ENCODE data around the gene MEOX2. TPM values are rescaled to one million over a fixed set of nuclear protein-coding genes. Genes with fewer than 3 reads are reported as not detected.

The MEOX2 gene
- total RNA-seq, 1 donor from 2014 or later = 3.0 TPM

DNA sequence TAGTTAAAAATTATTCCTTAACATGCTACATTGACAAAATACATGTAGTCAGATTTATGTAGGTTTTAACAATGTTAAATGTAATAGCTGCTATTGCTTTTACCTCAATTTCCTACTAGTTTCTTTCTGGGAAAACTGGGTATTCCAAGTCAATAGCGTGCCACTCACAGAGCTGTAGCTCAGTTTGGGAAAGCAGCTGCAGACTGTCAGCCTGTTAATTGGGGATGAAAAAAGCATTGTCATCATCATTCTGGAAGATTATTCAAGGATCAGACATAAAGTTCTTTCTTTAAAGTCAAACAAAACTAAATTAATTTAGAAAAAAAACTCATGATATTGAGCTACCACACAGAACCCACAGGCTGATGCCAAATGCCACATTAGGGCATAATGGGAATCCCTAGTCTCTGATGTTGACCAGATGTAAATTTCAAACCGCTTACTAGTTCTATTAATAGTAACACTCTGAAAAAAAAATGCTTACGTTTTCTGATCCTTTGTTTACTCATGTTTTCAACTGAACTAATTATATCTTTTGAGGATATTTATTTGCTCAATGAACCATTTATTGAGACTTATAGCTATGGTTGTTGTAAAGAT lies 105.0 kb downstream of the MEOX2 start:
- Mint-ChIP-seq H3K4me3 (no peak overlapping the region), H3K27ac (no peak overlapping the region), H3K36me3 (no peaks in the 10 kb centered on the region), H3K9me3 (peaks cover 7% of the 10 kb centered on the region), H3K4me1 (ENCODE audit: unreplicated experiment) (peaks cover 6% of the 10 kb centered on the region), H3K27me3 (no peaks in the 10 kb centered on the region)
- TF ChIP-seq, protein P1, sequence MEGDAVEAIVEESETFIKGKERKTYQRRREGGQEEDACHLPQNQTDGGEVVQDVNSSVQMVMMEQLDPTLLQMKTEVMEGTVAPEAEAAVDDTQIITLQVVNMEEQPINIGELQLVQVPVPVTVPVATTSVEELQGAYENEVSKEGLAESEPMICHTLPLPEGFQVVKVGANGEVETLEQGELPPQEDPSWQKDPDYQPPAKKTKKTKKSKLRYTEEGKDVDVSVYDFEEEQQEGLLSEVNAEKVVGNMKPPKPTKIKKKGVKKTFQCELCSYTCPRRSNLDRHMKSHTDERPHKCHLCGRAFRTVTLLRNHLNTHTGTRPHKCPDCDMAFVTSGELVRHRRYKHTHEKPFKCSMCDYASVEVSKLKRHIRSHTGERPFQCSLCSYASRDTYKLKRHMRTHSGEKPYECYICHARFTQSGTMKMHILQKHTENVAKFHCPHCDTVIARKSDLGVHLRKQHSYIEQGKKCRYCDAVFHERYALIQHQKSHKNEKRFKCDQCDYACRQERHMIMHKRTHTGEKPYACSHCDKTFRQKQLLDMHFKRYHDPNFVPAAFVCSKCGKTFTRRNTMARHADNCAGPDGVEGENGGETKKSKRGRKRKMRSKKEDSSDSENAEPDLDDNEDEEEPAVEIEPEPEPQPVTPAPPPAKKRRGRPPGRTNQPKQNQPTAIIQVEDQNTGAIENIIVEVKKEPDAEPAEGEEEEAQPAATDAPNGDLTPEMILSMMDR (conservative IDR thresholded peaks at IDR 0.05) = no peak
- DNase-seq (ENCODE audit: extremely low spot score, unreplicated experiment) = no peak

DNA sequence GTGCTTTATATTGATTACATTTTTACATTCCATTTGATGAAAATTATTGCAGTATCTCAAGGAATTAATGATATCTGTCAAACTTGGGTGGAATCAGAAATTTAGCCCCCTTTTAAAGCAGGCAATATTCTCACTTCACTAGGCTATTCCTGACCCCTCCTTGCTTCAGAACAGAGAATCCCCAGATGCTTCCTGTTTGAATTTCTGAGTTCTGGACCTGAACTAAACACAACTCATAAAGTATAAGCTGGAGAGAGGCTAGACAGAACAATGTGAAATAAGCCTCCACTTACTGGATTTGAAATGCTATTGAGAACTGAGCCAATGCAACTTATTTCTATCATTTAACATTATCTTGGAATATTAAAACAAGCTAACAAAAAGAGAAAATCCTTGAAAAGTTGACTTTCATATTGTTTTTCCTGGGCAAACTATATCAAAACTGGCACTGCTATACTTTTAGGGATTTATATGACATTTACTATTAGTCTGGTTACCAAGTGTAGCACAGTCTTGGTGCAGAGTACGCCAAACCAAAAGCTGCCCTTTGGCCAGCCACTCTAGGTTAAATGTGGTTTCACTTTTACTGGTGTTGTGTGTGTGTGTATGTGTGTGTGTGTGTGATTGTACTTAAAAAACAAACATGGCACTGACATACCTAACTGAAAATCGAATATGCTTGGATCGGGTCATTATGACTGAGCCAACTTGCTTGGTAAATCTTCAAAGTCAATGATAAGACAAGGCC lies 105.7 kb downstream of the MEOX2 start:
- Mint-ChIP-seq H3K27ac (no peak overlapping the region), H3K9me3 (peaks cover 7% of the 10 kb centered on the region), H3K27me3 (no peaks in the 10 kb centered on the region), H3K4me1 (ENCODE audit: unreplicated experiment) (peaks cover 6% of the 10 kb centered on the region), H3K4me3 (no peak overlapping the region), H3K36me3 (no peaks in the 10 kb centered on the region)
- TF ChIP-seq, protein P1 (conservative IDR thresholded peaks at IDR 0.05) = no peak
- no peak for DNase-seq (ENCODE audit: extremely low spot score, unreplicated experiment)

DNA sequence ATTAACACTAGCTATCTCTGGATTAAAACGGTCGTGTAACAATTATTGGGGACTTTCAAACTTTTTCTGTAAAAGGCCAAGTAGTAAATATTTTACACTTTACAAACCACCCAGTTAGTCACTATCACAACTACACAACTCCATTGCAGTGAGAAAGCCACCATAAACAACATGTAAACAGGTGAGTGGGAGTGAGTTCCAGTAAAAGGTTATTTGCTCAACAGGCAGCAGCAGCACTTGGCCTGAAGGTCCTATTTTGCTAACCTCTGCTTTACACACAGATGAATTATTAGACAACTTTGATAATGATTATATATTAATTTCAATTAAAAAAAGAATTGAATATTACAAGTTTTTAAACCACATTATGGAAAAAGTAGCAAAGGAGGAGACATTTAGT lies 108.9 kb downstream of the MEOX2 start:
- peaks cover 7% of the 10 kb centered on the region for H3K9me3 Mint-ChIP-seq
- H3K4me3 Mint-ChIP-seq = no peak overlapping the region
- H3K27me3 Mint-ChIP-seq = no peaks in the 10 kb centered on the region
- TF ChIP-seq, protein P1 (conservative IDR thresholded peaks at IDR 0.05) = no peak
- DNase-seq (ENCODE audit: extremely low spot score, unreplicated experiment) = no peak
- H3K4me1 Mint-ChIP-seq (ENCODE audit: unreplicated experiment) = peaks cover 6% of the 10 kb centered on the region
- H3K36me3 Mint-ChIP-seq = no peaks in the 10 kb centered on the region
- no peak overlapping the region for H3K27ac Mint-ChIP-seq

DNA sequence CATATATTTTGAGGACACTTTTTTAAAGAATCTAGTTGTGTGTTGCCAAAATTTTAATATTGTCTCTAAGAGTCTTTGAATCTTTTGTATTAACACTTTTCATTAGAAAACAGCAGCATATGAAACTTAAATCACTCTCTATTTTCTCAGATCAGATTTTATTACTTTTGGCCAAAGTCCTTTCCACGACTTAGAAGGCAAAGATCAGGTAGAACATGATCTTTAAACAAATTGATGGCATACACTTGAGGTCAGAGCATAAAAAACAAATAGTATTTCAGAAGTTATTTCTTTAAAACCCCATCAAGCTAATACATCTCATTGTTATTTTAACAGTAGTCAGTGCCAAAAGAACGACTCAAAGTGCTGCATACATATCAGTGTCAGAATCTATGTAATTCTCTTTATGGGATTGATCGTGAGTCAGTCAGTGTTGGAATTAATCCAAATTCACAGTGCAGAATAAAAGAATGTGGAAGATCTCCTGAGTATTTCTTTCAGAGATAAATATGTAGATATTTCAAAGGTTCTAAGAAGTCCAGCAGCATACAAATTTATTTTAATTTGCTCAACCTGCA lies 115.1 kb downstream of the MEOX2 start:
- no peak for DNase-seq (ENCODE audit: extremely low spot score, unreplicated experiment)
- Mint-ChIP-seq H3K36me3 (no peaks in the 10 kb centered on the region), H3K4me1 (ENCODE audit: unreplicated experiment) (no peaks in the 10 kb centered on the region), H3K27ac (no peak overlapping the region), H3K4me3 (no peak overlapping the region), H3K9me3 (no peaks in the 10 kb centered on the region), H3K27me3 (no peaks in the 10 kb centered on the region)
- TF ChIP-seq, protein P1 (conservative IDR thresholded peaks at IDR 0.05) = no peak

DNA sequence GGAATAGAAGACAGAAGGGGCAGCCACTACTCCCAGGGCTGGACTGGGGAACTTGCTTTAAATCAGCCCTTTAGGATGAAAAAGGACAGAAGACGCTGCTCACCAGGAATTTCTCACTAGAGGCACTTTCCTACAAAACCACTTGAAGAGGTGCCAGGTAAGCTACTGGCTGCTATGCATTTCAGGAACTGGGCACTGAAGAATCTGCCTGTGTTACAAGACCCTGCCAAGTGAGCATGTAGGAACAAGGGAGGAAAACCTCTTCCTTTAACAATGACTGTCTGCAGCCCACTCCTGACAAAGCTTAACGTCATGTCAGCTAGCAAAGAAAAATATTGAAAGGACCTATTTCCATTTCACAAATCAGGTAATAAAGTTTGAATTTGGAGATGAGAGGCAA lies 118.8 kb downstream of the MEOX2 start:
- H3K27me3 Mint-ChIP-seq = no peaks in the 10 kb centered on the region
- H3K4me1 Mint-ChIP-seq (ENCODE audit: unreplicated experiment) = no peaks in the 10 kb centered on the region
- no peak overlapping the region for H3K4me3 Mint-ChIP-seq
- TF ChIP-seq, protein P1 (conservative IDR thresholded peaks at IDR 0.05) = no peak
- H3K9me3 Mint-ChIP-seq = no peaks in the 10 kb centered on the region
- no peak overlapping the region for H3K27ac Mint-ChIP-seq
- H3K36me3 Mint-ChIP-seq = no peaks in the 10 kb centered on the region
- DNase-seq (ENCODE audit: extremely low spot score, unreplicated experiment) = no peak
